Adipose tissue (tissue), 3 donors: ENCODE measurements around the gene SURF2. TPM values are rescaled to one million over a fixed set of nuclear protein-coding genes. Genes with fewer than 3 reads are reported as not detected.
"Not testable (repeated sequence)": the region's sequence is repeated elsewhere in the genome, so short reads cannot be mapped to it uniquely, and the experiment has no call there.

Experiments used
- H3K27ac ChIP-seq: one replicate; pipeline ENCODE4 v1.5.1; 2013; ENCODE audit warnings: low read depth, low read length
- WGBS, 3 donors: extraction: QIAGEN DNeasy Blood & Tissue Kit; methylation state at CpG; one replicate each; pipeline ENCODE4 v1.1.7; 2013; 5-methylcytosine and 5-hydroxymethylcytosine counted together
- polyA plus RNA-seq, 3 donors: library from polyadenylated mRNA; stranded (reverse); fragments of 200-250 nt; gene quantifications; one replicate each; pipeline ENCODE4 v1.2.3, GENCODE V29; 2013
- donor health status: healthy with polysubstance abuse.
- donor health status: Bipolar disorder and iron deficiency.
- donor health status: healthy.

SURF2 gene
- polyA plus RNA-seq, 3 donors: 21.9 to 32.1 (median 27.8) TPM

DNA sequence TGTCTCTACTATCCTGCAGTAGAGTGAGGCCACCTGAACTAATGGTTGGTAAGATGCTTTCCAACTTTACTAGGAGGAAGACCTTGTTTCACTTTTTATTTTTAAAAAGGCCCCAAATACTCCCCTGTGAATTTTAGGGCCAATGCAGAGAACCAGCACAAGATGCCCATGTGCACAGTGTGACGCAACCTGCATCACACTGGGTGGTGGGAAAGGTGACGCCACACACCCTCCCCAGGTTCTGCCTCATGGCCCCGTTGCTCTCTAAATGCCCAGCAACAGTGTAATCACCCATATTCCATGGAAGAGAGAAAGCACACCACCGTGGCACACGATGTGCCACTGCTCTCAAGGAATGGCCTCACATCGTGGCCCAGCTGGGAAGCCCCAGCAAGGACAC lies 13.1 kb downstream of the SURF2 start:
- whole genome bisulfite sequencing, 3 donors: 52 to 75% (median 64%) methylated on average over 6 of the region's 6 CpGs
- no peak overlapping the region for H3K27ac ChIP-seq

DNA sequence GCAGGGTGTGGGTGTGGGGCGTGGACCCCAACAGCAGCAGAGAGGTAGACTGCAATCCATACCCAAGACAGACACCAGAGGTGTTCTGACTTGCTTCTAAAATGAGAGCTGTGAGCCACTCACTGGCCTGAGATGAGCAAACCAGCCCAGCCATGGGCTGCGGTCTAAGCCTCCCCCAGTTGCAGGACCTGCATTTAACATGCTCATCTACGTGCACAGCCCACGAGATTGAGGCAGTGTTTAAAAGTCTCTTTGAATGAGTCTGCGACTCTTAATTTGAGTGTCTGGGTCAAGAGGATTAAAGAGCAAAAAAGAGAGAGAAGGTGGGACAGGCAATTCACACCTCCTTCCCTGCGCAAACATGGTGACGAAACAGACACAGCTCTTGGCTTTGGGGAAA lies 13.6 kb downstream of the SURF2 start:
- 76 to 84% (median 82%) methylated on average over 7 of the region's 7 CpGs for WGBS, 3 donors
- H3K27ac ChIP-seq: no peak overlapping the region

GRCh38 chr9:133370685-133371084 lies 14.3 kb downstream of the SURF2 start:
- no peak overlapping the region for H3K27ac ChIP-seq
- WGBS, 3 donors: 33 to 65% (median 55%) methylated on average over 9 of the region's 9 CpGs

DNA sequence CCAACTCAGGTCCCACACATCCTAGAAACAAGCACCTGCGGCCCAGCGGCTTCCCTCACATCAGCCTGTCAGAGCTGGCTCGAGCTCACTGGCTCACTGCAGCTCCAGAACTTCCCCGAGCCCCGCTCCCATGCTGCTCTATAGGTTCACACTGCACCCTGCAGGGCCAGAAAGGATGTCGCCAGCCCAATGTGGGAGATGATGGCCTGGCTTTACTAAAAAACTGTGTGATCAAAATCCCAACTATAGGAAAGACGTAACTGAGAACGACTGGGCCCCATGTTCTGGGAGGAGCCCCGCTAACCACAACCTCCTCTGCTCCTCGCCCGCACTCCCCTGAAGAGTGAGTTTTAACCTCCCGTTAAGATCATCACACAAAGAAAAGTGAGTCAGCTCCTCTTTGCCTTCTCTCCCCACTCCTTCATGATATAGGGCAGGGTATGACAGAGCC lies 14.9 kb downstream of the SURF2 start:
- WGBS, 3 donors: 31 to 56% (median 54%) methylated on average over 12 of the region's 12 CpGs
- H3K27ac ChIP-seq: no peak overlapping the region

DNA sequence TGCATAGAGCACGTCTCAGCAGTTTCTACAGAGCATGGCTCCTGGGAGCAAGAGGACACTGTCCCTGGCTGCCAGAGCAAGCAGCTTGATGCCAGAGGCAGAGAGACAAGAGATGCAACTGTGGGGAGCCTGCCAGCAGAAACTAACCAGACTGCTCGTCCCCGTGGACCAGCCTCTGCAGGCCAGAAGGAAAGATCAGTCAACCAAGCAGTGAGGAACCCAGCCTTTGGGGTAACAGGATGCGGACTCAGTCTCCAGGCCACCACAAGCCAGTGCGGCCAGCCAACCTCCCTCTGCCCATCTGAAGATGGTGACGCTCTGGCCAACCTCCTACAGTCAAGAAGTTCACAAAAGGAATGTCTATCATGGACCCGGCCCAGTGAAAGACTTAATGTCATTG lies 15.8 kb downstream of the SURF2 start:
- H3K27ac ChIP-seq: no peak overlapping the region
- 52 to 73% (median 62%) methylated on average over 7 of the region's 7 CpGs for WGBS, 3 donors

GRCh38 chr9:133374612-133375115 lies 18.3 kb downstream of the SURF2 start:
- WGBS, 3 donors: 10 to 11% (median 10%) methylated on average over 12 of the region's 12 CpGs
- H3K27ac ChIP-seq: no peak overlapping the region

DNA sequence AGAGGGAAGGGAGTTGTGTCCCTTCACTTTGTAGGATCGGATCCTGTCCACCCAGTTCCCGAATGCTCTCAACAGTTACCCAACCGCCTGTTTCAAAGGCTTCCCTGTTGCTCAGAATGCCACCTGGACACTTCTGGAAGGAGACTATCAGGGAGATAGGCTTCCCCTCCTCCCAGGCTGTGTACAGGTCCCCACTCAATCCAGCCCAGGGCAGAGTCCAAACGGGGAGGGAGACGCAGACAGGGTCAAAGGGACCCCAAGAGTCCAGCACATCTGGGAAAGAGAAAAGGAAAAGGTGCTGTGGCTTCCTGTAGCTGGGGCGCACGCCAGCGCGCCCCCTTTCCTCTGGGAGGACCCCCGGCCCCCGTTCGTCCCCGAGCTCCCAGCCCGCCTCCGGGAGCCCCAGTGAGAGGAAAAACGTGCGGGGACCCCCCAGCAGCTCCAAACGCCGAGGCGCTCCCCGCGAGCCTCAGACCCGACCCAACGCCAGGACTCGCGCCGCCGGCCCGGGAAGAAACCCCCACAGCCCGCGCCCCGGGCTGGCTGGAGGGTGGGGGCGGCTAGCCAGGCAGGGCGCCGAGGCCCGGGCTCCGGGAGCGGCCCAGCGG lies 18.9 kb downstream of the SURF2 start:
- peak overlapping the region; percentile 95 for H3K27ac ChIP-seq
- WGBS, 3 donors: 0% methylated on average over 24 to 39 of the region's 39 CpGs

DNA sequence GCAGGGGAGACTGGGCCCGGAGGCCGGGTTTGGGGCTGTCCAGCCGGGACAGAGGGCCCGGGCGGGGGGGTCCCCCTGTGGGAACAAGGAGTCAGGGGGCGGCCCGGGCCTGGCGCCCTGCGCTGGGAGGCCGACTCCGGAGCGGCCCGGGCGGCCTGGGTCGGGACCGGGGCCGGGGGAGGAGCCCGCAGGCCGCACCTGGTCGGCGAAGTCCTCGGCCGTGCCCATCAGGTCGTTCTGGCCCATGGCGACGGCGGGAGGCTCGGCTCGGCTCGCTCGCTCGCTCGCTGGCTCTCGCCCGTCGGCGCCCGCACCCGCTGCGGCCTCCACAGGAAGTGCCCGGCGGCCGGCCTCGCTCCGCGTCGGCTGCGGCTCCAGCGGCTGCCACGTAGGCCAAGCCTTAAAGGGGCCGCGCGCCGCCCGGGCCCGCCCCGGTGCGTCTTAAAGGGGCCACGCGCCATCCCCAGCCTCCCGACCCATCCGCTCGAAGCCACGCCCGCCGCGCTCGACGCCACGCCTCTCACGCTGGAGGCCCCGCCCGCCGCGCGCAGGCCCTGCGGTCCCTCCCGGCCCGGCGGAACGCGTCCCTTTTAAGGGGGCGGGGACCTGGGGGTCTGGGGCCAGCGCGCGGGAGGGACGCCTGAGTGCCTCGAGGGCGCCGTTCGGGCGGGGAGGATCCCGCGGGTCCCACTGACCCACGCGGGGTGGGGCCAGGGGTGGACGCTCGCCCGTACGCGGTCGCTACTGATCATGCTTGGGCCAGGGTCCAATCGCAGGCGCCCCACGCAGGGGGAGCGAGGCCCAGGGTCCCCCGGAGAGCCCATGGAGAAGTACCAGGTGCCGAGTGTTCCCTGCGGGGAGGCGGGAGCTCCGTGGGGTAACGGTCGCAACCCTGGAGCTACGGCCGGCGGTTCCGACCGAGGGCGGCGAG lies 19.6 kb downstream of the SURF2 start, which contains the start of the genes STKLD1 and SURF4:
STKLD1 (plus strand) TSS at position 643 of the 931 bp plus-strand sequence; CDS start at position 751, 108 bp downstream.
SURF4 (minus strand) TSS at position 337 of the 931 bp plus-strand sequence; CDS start at position 246, 91 bp downstream.
- peak within 1 kb of the TSS; percentile 95 for H3K27ac ChIP-seq
- WGBS, 3 donors: 1% methylated on average over 75 to 120 of the region's 120 CpGs

DNA sequence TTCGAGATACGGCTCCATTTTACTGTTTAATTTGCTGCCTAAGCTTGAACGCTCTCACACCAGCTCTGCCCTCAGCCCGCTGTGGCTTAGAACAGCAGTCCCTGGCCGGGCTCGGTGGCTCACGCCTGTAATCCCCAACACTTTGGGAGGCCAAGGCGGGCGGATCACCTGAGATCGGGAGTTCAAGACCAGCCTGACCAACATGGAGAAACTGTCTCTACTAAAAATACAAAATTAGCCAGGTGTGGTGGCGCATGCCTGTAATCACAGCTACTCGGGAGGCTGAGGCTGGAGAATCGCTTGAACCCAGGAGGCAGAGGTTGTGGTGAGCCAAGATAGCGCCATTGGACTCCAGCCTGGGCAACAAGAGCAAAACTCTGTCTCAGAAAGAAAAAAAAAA lies 20.9 kb downstream of the SURF2 start:
- H3K27ac ChIP-seq: not testable (repeated sequence)
- WGBS, 3 donors: 84 to 91% (median 86%) methylated on average over 14 of the region's 14 CpGs

DNA sequence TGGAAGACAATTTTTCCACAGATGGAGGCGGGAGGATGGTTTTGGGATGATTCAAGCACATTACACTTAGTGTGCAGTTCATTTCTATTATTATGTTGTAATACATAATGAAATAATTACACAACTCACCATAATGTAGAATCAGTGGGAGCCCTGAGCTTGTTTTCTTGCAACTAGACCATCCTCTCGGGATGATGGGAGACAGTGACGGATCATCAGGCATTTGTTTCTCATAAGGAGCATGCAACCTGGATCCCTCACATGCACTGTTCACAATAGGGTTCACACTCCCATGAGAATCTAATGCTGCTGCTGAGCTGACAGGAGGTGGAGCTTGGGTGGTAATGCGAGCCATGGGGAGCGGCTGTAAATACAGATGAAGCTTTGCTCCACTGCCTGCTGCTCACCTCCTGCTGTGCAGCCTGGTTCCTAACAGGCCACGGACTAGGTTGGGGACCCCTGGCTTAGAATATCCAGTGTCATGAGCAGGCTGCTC lies 21.4 kb downstream of the SURF2 start:
- 61 to 70% (median 63%) methylated on average over 6 of the region's 6 CpGs for WGBS, 3 donors
- H3K27ac ChIP-seq: no peak overlapping the region

DNA sequence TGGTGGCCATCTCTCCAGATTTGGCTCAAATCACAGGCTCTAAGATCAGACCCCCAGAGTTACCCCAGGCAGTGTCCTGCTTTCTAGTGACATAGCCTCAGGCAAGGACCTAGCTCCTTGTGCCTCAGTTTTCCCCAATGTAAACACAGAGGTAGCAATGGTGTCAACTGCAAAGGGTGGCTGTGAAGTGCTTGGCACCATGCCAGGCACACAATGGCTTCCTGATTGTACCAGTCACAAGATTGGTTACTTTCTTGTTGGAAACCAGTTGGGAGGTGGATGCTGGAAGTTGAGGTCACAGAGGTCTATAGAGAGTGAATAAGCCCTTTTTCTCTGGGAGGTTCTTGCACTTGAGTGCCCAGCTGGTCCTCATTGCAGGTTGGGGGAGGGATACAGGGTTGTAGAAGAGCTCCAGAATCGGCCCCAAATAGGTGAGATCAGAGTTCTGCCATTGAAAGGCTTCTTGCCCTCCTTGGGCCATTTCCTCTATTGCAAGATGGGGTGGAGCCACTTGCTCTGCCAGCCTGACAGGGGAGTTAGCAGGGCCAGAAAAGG lies 22.1 kb downstream of the SURF2 start:
- no peak overlapping the region for H3K27ac ChIP-seq
- WGBS, 3 donors: 66 to 95% (median 71%) methylated on average over 1 of the region's 1 CpG

DNA sequence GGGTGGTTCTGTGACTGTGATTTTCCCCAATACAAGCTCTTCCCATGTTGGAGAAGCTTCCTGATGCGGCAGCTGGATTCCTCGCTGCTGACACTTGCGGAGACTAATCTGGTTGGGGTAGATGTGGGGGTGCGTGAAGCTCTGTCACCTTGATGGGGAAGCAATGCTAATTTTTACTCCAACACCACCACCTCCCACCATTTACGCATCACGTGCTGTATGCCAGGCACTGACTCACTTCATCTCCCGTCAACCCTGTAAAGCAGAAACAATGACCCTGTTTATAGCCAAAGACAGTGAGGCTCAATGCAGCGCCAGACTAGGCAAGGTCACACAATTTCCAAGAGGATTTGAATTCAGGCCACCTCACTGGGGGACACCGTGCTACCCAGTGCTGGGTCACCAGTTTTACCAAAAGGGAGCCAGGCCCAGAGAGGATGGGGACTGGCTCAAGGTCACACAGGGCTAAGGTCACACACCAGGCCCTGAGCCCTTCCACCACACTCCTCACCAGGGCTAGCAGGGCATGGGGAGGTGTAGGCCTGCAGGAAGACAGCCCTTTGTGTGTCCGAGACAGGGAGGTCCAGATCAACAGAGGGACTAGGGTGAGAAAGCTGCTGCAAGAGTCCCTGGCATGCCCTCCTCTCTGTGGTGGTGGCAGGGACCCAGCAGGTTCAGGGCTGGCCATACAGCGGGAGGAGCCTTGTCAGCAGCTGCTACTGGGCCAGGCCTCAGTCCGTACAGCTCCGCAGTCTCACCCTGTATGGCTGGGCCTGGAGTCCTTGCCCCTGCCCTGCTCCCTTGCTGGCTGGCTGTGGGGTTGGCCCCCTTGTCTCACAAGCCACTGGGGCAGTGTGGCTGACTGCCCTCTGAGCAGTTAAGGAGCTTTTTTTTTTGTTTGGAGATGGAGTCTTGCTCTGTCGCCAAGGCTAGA lies 23.1 kb downstream of the SURF2 start:
- H3K27ac ChIP-seq: no peak overlapping the region
- 92 to 96% (median 95%) methylated on average over 14 of the region's 14 CpGs for WGBS, 3 donors

- H3K27ac ChIP-seq: no peak overlapping the region
- 83 to 86% (median 84%) methylated on average over 4 of the region's 4 CpGs for WGBS, 3 donors
Measured at GRCh38 chr9:133380734-133381133, 24.4 kb downstream of the SURF2 start.

DNA sequence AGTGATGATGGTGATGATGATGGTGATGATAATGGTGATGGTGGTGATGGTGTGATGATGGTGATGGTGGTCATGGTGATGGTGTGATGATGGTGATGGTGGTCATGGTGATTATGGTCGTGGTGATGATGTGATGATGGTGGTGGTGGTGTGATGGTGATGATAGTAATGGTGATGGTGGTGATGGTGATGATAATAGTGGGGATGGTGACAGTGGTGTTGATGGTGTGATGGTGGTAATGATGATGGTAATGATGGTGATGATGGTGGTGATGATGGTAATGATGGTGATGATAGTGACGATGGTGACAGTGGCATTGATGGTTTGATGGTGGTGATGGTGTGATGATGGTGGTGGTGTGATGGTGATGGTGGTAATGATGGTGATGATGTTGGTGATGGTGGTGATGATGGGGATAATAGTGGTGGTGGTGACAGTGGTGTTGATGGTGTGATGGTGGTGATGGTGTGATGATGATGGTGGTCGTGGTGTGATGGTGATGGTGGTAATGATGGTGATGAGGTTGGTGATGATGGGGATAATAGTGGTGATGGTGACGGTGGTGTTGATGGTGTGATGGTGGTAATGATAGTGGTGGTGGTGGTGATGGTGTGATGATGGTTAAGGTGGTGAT lies 26.3 kb downstream of the SURF2 start:
- WGBS, 3 donors: 77 to 91% (median 90%) methylated on average over 4 of the region's 4 CpGs
- H3K27ac ChIP-seq: no peak overlapping the region

- WGBS, 3 donors: 93 to 98% (median 97%) methylated on average over 3 of the region's 3 CpGs
- no peak overlapping the region for H3K27ac ChIP-seq
Measured at GRCh38 chr9:133383438-133383837, 27.1 kb downstream of the SURF2 start.

- 73 to 94% (median 84%) methylated on average over 17 of the region's 17 CpGs for WGBS, 3 donors
- no peak overlapping the region for H3K27ac ChIP-seq
Measured at GRCh38 chr9:133384736-133385321, 28.5 kb downstream of the SURF2 start.

GRCh38 chr9:133385452-133385851 lies 29.1 kb downstream of the SURF2 start:
- no peak overlapping the region for H3K27ac ChIP-seq
- WGBS, 3 donors: 87 to 89% (median 88%) methylated on average over 14 of the region's 14 CpGs
